ENCODE measurements around the gene FAM83D.

The FAM83D gene

DNA sequence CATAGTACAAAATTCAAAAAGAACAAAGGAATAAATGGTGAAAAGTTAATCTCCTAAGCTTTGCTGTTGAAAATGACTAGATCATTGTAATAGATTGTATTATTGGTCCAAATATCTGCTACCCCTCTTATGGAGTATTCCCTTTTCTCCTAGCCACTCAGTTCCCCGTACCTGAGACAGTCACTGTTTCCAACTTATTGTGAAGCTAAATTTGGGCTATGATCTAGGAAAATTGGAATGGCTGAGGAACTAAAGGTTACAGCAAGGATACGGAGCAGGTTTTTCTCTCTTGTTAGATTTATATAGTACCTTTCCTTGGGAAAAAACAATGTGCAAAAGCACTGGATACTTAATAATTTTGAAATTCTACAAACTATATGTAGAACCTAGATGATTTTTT, 53.2 kb downstream of the FAM83D start:
- Histone ChIP-seq H3K27me3 (ENCODE audit: control insufficient read depth, insufficient read depth, low read length, poor library complexity, severe bottlenecking) (no peaks in the 10 kb centered on the region), H3K4me3 (ENCODE audit: insufficient read depth, low read depth, low read length) (no peak overlapping the region), H3K4me1 (ENCODE audit: control insufficient read depth, insufficient read depth, low read length) (no peaks in the 10 kb centered on the region), H3K27ac (ENCODE audit: insufficient read depth, low read depth, low read length, poor library complexity, severe bottlenecking) (no peak overlapping the region), H3K9me3 (ENCODE audit: control insufficient read depth, low read length) (no peaks in the 10 kb centered on the region), H3K36me3 (ENCODE audit: control insufficient read depth, insufficient read depth, low read length) (no peaks in the 10 kb centered on the region)
- 91 to 100% methylated on average over 1 to 2 of the region's 2 CpGs for WGBS, 2 experiments

DNA sequence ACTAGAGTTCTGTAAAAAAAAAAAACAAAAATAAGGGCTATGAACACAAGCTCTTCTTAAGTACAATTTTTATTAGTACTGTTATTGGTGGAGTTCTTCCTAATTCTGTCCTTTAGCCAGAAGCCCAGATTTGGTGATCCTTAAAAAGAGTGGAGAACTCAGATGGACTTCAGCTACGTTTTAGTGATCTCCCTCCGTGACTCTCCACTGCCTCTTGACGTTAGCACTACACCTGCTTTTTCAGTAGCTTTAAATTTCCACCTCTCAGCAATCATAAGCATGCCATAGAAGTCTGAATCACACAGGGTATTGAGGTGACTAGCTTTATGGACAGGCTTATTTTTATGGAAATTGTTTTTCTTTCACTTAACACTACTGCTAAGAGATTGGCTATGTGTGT, 53.6 kb downstream of the FAM83D start:
- H3K9me3 ChIP-seq (ENCODE audit: control insufficient read depth, low read length) = no peaks in the 10 kb centered on the region
- H3K27ac ChIP-seq (ENCODE audit: insufficient read depth, low read depth, low read length, poor library complexity, severe bottlenecking) = no peak overlapping the region
- 93% methylated on average over 3 of the region's 3 CpGs for WGBS, 2 experiments
- no peaks in the 10 kb centered on the region for H3K4me1 ChIP-seq (ENCODE audit: control insufficient read depth, insufficient read depth, low read length)
- H3K36me3 ChIP-seq (ENCODE audit: control insufficient read depth, insufficient read depth, low read length) = no peaks in the 10 kb centered on the region
- no peaks in the 10 kb centered on the region for H3K27me3 ChIP-seq (ENCODE audit: control insufficient read depth, insufficient read depth, low read length, poor library complexity, severe bottlenecking)
- no peak overlapping the region for H3K4me3 ChIP-seq (ENCODE audit: insufficient read depth, low read depth, low read length)

DNA sequence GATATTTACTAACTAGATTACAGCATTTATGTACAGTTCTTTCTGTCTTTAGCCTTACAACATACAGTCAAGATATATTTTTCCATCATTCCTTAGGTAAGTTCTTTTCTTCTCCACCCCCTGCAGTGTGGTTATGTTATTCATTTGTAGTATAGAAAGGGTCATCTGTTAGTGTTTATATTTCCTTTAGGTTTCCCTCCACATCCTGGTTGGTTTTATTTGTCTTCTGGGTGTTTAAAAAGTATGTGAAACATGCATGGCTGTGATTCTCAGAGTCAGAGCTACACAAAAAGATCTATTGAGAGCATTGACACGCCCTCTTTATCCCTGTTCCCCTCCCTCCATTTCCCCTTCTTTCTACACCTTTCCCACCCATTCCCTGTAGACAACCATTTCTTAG, 56.1 kb downstream of the FAM83D start:
- Histone ChIP-seq H3K9me3 (ENCODE audit: control insufficient read depth, low read length) (no peaks in the 10 kb centered on the region), H3K4me3 (ENCODE audit: insufficient read depth, low read depth, low read length) (no peak overlapping the region), H3K4me1 (ENCODE audit: control insufficient read depth, insufficient read depth, low read length) (no peaks in the 10 kb centered on the region), H3K36me3 (ENCODE audit: control insufficient read depth, insufficient read depth, low read length) (no peaks in the 10 kb centered on the region), H3K27ac (ENCODE audit: insufficient read depth, low read depth, low read length, poor library complexity, severe bottlenecking) (peak overlapping the region; percentile 36), H3K27me3 (ENCODE audit: control insufficient read depth, insufficient read depth, low read length, poor library complexity, severe bottlenecking) (no peaks in the 10 kb centered on the region)
- 92 to 95% methylated on average over 1 of the region's 1 CpG for WGBS, 2 experiments

DNA sequence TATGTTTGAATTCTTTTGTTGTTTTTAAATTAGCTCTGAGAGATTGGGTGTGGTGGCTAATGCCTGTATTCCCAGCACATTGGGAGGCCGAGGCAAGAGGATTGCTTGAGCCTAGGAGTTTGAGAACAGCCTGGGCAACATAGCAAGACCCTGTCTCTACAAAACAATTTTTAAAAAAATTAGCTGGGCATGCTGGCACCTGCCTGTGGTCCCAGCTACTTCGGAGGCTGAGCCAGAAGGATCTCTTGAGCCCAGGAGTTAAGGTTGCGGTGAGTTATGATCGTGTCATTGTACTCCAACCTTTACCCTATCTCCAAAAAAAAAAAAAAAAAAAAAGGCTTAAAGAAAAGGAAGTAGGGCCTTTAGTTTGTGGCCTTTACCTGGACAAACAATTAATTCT, 58.8 kb downstream of the FAM83D start:
- no peaks in the 10 kb centered on the region for H3K27me3 ChIP-seq (ENCODE audit: control insufficient read depth, insufficient read depth, low read length, poor library complexity, severe bottlenecking)
- no peaks in the 10 kb centered on the region for H3K9me3 ChIP-seq (ENCODE audit: control insufficient read depth, low read length)
- no peak overlapping the region for H3K4me3 ChIP-seq (ENCODE audit: insufficient read depth, low read depth, low read length)
- H3K4me1 ChIP-seq (ENCODE audit: control insufficient read depth, insufficient read depth, low read length) = no peaks in the 10 kb centered on the region
- peaks cover 8% of the 10 kb centered on the region for H3K36me3 ChIP-seq (ENCODE audit: control insufficient read depth, insufficient read depth, low read length)
- H3K27ac ChIP-seq (ENCODE audit: insufficient read depth, low read depth, low read length, poor library complexity, severe bottlenecking) = no peak overlapping the region
- WGBS, 2 experiments = 94 to 99% methylated on average over 2 to 4 of the region's 4 CpGs

DNA sequence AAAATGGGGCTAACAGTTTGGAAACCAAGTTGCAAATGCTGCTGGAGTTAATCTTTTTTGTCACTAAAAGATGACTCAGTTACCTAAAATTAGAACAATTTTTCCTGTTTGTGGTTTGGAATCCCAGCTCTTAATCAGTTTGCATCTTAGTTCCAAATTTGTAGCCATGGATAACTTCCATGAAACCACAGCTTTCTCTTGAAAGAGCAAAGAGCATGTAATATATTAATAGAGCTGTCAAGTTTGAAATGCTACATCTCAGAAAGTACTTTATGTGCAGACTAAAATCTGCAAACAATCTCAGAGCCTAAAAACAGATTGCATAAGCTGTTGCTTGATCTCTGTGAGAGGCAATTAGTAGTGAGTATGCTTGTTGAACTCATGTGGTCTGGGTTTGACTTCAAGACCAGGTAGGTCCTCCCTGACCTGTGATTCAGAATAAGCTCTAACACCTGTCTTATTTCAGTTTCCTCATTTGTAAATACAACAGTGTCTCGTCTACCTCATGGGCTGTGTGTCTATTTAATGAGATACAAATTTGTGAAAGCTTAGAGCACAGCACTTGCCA, 59.5 kb downstream of the FAM83D start:
- no peak overlapping the region for H3K4me3 ChIP-seq (ENCODE audit: insufficient read depth, low read depth, low read length)

DNA sequence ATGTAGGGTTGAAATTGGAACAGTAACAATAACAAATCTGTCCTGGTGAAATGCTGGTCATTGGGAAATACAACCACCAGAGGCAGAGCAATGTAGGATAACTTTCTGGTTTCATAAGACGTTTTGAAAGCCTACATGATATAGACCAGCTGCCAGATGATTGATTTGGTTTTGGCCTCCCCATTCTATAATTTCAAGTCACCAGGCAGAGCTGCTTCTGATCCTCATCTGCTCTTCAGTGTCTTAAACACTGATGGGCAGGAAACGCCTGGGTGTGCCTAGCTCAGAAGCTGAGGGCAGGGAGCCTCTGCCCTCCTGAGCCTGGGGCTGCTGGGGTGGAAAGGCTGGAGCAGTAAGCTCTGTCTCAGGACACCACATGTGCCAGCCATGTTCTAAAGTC, 60.4 kb downstream of the FAM83D start:
- Histone ChIP-seq H3K36me3 (ENCODE audit: control insufficient read depth, insufficient read depth, low read length) (peaks cover 8% of the 10 kb centered on the region), H3K27ac (ENCODE audit: insufficient read depth, low read depth, low read length, poor library complexity, severe bottlenecking) (no peak overlapping the region), H3K27me3 (ENCODE audit: control insufficient read depth, insufficient read depth, low read length, poor library complexity, severe bottlenecking) (no peaks in the 10 kb centered on the region), H3K4me1 (ENCODE audit: control insufficient read depth, insufficient read depth, low read length) (no peaks in the 10 kb centered on the region), H3K4me3 (ENCODE audit: insufficient read depth, low read depth, low read length) (no peak overlapping the region), H3K9me3 (ENCODE audit: control insufficient read depth, low read length) (no peaks in the 10 kb centered on the region)
- 91 to 99% methylated on average over 2 of the region's 2 CpGs for WGBS, 2 experiments

More for the DNA sequence above, 59.5 kb downstream of the FAM83D start:
- Histone ChIP-seq H3K4me1 (ENCODE audit: control insufficient read depth, insufficient read depth, low read length) (no peaks in the 10 kb centered on the region), H3K36me3 (ENCODE audit: control insufficient read depth, insufficient read depth, low read length) (peaks cover 8% of the 10 kb centered on the region), H3K9me3 (ENCODE audit: control insufficient read depth, low read length) (no peaks in the 10 kb centered on the region), H3K27ac (ENCODE audit: insufficient read depth, low read depth, low read length, poor library complexity, severe bottlenecking) (no peak overlapping the region), H3K27me3 (ENCODE audit: control insufficient read depth, insufficient read depth, low read length, poor library complexity, severe bottlenecking) (no peaks in the 10 kb centered on the region)
- 71 to 90% methylated on average over 1 of the region's 1 CpG for WGBS, 2 experiments

DNA sequence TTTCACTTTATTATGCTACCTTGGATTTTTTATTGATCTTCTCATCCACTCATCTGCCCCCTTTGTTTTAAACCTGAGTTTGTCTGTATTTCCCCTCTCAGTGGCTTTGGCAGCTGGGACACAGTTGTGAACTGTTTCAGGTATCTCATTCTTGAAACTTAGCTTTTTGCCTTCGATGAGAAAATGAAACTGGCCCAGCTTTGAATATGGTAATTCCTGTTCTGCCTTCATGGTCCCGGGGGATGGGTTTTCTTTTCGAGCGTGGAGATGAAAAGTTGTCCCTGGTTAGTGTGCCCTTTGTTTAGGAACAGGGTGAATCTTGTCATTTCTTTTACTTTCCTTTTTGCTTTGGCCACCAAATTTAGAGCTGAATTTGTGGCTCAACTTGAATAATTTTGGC, 61.6 kb downstream of the FAM83D start:
- no peaks in the 10 kb centered on the region for H3K4me1 ChIP-seq (ENCODE audit: control insufficient read depth, insufficient read depth, low read length)
- WGBS, 2 experiments = 87 to 90% methylated on average over 4 of the region's 4 CpGs
- peaks cover 8% of the 10 kb centered on the region for H3K36me3 ChIP-seq (ENCODE audit: control insufficient read depth, insufficient read depth, low read length)

DNA sequence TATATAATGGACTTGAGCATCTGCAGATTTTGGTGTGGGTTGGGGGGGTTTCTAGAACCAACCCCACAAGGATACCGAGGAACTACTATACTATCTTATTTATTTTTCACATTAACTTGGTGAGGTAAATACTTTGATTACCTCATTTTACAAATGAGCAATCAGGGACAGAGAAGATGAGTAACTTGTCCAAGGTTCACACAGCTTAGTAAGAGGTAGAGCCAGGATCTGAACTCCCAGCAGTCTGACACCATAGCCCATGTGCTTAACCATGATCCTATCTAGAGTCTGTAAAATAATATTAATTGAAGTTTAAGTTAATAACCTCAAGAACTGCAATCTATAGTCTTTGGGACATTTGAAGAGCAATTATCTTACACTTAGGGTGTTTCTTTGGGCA, 64.5 kb downstream of the FAM83D start:
- Histone ChIP-seq H3K4me3 (ENCODE audit: insufficient read depth, low read depth, low read length) (no peak overlapping the region), H3K9me3 (ENCODE audit: control insufficient read depth, low read length) (no peaks in the 10 kb centered on the region), H3K27ac (ENCODE audit: insufficient read depth, low read depth, low read length, poor library complexity, severe bottlenecking) (no peak overlapping the region), H3K27me3 (ENCODE audit: control insufficient read depth, insufficient read depth, low read length, poor library complexity, severe bottlenecking) (no peaks in the 10 kb centered on the region), H3K4me1 (ENCODE audit: control insufficient read depth, insufficient read depth, low read length) (no peaks in the 10 kb centered on the region), H3K36me3 (ENCODE audit: control insufficient read depth, insufficient read depth, low read length) (peaks cover 8% of the 10 kb centered on the region)
- no CpG with 5 or more reads among the region's 1 CpG for WGBS, 2 experiments

More for the DNA sequence above, 61.6 kb downstream of the FAM83D start:
- Histone ChIP-seq H3K9me3 (ENCODE audit: control insufficient read depth, low read length) (no peaks in the 10 kb centered on the region), H3K4me3 (ENCODE audit: insufficient read depth, low read depth, low read length) (no peak overlapping the region), H3K27ac (ENCODE audit: insufficient read depth, low read depth, low read length, poor library complexity, severe bottlenecking) (no peak overlapping the region), H3K27me3 (ENCODE audit: control insufficient read depth, insufficient read depth, low read length, poor library complexity, severe bottlenecking) (no peaks in the 10 kb centered on the region)

DNA sequence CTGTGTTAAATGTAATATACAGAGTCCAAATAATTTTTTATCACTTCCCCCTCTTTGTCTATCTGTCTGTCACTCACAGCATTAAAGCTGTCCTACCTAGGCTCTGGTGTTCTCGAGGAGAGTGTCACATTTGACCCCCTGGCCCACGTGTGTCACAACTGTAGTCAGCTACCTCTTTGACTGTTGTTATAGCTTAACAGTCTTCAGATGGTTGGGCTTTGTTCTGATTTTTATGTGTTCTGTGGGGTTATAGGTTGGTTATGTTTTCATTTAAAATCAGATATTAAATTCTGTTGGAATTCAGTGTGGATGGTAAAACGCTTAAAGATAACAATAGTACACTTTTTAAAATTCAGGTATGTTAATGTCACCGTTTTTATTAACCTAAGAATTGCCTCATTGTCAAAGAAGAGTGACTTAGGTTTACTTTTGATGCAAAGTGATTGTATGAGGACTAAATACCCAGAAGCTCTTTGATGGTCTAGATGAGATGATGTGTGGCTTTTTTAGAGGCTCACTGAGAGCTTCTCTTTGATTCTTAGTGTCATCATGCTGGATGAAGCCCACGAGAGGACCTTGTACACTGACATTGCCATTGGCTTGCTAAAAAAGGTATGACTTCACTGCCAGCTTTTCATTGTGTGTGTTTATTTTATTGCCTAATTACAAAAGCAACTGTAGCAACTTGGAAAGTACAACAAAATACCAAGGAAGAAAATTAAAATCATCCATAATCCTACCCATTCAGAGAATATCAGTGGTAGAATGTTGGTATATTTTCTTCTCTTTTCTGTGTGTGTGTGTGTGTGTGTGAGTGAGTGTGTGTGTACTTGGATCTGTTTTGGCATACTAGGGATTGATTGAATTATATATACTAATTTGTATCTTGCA, 65.8 kb downstream of the FAM83D start:
- Histone ChIP-seq H3K27me3 (ENCODE audit: control insufficient read depth, insufficient read depth, low read length, poor library complexity, severe bottlenecking) (no peaks in the 10 kb centered on the region), H3K27ac (ENCODE audit: insufficient read depth, low read depth, low read length, poor library complexity, severe bottlenecking) (no peak overlapping the region), H3K4me1 (ENCODE audit: control insufficient read depth, insufficient read depth, low read length) (no peaks in the 10 kb centered on the region), H3K36me3 (ENCODE audit: control insufficient read depth, insufficient read depth, low read length) (peaks cover 8% of the 10 kb centered on the region), H3K9me3 (ENCODE audit: control insufficient read depth, low read length) (no peaks in the 10 kb centered on the region), H3K4me3 (ENCODE audit: insufficient read depth, low read depth, low read length) (no peak overlapping the region)
- WGBS, 2 experiments = 85 to 91% methylated on average over 5 of the region's 5 CpGs

DNA sequence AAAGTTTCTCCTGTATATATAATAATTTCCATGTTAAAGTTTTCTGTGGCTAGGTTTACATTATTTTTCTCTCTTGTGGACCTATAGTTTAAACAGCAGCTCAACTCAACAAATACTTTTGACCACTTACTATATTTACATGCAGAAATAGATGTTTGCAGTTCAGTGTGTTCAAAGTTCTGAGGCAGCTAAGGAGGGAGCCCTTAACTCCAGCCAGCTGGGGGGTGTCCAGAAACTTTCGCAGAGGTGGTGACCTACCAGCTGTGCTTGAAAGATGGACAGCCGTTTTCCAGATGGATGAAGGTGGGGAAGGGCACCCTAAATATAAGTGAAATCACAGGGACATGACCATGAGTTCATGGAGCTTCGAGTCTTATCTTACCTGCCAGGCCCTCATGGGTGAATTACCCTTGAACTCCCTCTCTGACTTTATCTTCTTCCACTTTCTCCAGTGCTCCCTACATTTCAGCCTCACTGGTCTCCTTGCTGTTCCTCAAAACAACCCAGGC, 69.4 kb downstream of the FAM83D start:
- Histone ChIP-seq H3K4me3 (ENCODE audit: insufficient read depth, low read depth, low read length) (no peak overlapping the region), H3K27me3 (ENCODE audit: control insufficient read depth, insufficient read depth, low read length, poor library complexity, severe bottlenecking) (no peaks in the 10 kb centered on the region), H3K36me3 (ENCODE audit: control insufficient read depth, insufficient read depth, low read length) (peaks cover 5% of the 10 kb centered on the region), H3K4me1 (ENCODE audit: control insufficient read depth, insufficient read depth, low read length) (no peaks in the 10 kb centered on the region), H3K9me3 (ENCODE audit: control insufficient read depth, low read length) (no peaks in the 10 kb centered on the region), H3K27ac (ENCODE audit: insufficient read depth, low read depth, low read length, poor library complexity, severe bottlenecking) (no peak overlapping the region)
- 94 to 95% methylated on average over 3 of the region's 3 CpGs for WGBS, 2 experiments
